Heart left ventricle (tissue), 13 donors: ENCODE measurements around the gene ZNF280B.
"Not testable (repeated sequence)": the region's sequence is repeated elsewhere in the genome, so short reads cannot be mapped to it uniquely, and the experiment has no call there.

ENCODE experiments used
- CTCF ChIP-seq, 12 donors: fragments of 200-600 bp; sonication (generic) in 4 of 12; IDR thresholded peaks; one replicate each; pipeline versions ENCODE4 v1.5.0 to v1.8.0; 2018 to 2022; ENCODE audit warnings: antibody characterized with exemption in 12 of 12, mild to moderate bottlenecking in 5 of 12
- POLR2A ChIP-seq, 2 donors: fragments of 450-650 bp; IDR thresholded peaks; one replicate each; pipeline ENCODE4 v1.6.1; 2017; ENCODE audit warnings: antibody characterized with exemption in 2 of 2, mild to moderate bottlenecking in 2 of 2, moderate library complexity in 2 of 2
- donor health status: ischemic (EF 13 %, LVEDD 7.1; RV severe dilation, severe dysfunction).
- donor health status: DM: no; HTN: yes; CAD: no.
- donor health status: DM: no; HTN: no; CAD: no.
- donor health status: ischemic (EF 25% LVEDD 6.9; RV normal size, moderate dysfunction).
- donor health status: ischemic (EF 25% LVEDD 5.7; RV mildly dilated, moderate dysfunction).
- donor health status: ischemic (EF 35%, LVEDD 5.7; RV mildly dilated, moderate dysfunction).
- donor health status: nonischemic (EF 11% LVEDD 7.7; RV severe dilation, severe dysfunction).
- donor health status: DM: yes; HTN: yes; CAD: no.
- donor health status: PGD.
- donor health status: ischemic (EF 29% LVEDD 5.4; RV normal size, mild dysfunction).
- donor health status: nonischemic (EF 23%, LVEDD 6.1; RV moderate dilation, normal function).

GRCh38 chr22:22468794-22469469 lies 39.6 kb downstream of the ZNF280B start:
- not testable (repeated sequence) for TF ChIP-seq CTCF, POLR2A (IDR thresholded peaks at IDR 0.05)
